CD4-positive, alpha-beta T cell treated with Interleukin-2 at 100 ng/mL for 4 hours (primary cell): ENCODE data around the gene VPS35L.
"Not testable (repeated sequence)": the region's sequence is repeated elsewhere in the genome, so short reads cannot be mapped to it uniquely, and the experiment has no call there.

Source experiments
- DNase-seq: peaks from one replicate; pipeline ENCODE4 v3.0.0-alpha.2; 2020; ENCODE audit warnings: low spot score

Gene VPS35L

DNA sequence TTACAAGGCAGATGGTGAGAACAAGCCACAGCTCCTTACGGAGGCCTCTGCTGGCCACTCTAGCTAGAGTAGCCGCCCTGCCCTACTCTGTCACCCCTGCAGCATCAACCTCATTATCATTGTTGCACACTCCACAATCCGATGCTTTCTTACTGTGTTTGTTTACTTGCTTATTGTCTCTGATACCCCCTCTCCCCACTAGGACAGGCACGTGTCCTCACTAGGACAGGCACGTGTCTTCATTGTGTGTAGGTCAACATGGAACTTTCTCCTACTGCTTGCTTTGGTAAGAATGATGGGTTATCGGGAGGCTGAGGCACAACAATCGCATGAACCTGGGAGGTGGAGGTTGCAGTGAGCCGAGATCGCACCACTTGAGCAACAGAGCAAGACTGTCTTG is 98.6 kb downstream of the VPS35L start:
- DNase-seq, result no peak

DNA sequence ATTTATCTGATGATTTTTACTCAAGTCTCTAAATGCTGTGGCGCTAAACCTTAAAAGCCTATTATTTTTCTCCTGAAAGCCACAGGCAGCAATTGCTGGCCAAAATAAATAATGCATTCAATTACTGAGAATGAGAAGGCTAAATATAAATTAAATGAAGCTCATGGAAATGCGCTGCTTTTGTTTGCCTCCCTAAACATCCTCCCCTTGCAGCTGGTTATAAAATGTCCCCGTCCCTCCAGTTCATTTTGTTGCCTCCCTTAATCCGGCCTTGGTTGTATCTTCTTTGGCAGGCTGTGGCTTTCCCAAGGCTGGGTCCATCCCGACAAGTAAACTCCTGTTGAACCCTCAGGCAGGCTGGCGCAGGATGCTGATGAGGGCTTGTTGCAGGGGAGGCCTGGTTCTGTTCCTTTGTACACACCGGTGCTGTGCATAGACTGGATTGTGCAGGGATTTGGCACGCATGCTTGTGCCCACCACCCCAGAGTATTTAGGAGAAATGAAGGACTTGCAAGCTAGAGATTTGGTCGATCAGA is 99.8 kb downstream of the VPS35L start:
- no peak for DNase-seq

DNA sequence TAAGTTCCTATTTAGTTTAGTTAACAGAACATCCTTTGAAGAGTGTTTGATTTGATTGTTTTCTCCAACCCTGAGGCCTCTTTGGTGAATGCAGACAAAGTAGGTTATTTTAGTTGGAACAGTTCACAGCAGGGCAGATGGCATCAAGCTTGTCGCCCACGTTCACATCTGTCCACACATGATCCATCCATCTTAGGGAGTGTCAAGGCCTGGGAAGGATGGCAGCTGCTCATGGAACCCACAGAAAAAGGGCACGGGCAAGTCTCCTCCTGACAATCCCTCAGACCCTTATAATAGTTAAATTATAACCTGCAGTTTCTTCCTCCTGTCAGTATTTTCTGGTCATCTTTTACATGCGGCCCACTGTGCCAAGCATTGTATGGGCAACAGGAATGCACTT is 102.3 kb downstream of the VPS35L start:
- no peak for DNase-seq

DNA sequence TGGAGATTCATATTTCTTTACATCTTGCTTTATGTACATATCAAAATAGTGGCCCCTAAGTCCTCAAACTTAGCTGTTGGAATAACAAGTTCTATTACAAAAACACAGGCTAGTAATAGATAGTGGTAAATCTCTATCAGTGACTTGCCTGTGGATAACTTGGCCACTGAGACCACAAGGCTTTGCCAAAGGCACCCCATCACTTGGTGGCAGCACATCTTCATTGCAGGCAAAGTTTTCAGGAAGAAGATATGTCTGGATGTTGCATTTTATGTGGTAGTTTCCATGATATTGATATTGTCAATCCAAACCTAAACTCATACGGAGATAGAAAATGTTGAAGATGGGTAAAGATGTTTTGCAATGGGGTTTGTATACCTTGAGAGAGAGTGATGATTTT is 104.1 kb downstream of the VPS35L start:
- no peak for DNase-seq

DNA sequence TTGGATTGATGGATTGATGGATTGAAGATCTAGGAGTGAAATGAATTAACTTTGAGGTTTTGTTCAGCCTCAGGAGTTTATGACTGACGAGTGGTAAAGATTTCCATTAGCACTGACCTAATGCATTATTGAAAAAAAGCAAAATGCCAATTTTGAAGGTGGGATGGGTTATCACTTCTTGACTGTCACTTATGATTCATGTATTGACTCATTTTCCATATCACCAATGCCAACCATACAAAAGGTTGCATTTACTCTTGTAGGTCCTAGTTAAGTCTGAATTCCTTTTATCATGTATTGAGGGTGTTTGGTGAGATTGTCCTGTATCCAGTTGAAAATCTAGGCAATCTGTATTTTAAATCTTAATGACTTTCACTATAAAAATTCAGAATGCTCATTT is 104.9 kb downstream of the VPS35L start:
- DNase-seq, result no peak

DNA sequence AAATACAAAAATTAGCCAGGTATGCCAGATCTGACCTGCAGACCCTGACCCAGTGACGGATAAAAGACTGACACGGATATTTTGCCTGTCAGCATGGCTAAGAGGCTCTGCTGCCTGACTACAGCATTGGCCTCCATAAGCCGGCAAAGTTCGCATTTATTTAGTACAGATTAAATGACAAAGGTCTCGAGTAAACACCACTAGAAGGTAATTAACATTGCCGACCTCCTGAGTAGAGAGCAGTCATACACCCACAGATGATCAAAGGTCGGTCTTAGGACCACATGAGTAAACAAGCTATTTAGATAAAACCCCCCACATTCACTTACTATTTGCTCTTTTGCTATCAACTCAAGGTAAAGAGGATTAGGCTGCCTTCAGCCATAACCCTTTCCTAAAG is 106.8 kb downstream of the VPS35L start:
- no peak for DNase-seq

DNA sequence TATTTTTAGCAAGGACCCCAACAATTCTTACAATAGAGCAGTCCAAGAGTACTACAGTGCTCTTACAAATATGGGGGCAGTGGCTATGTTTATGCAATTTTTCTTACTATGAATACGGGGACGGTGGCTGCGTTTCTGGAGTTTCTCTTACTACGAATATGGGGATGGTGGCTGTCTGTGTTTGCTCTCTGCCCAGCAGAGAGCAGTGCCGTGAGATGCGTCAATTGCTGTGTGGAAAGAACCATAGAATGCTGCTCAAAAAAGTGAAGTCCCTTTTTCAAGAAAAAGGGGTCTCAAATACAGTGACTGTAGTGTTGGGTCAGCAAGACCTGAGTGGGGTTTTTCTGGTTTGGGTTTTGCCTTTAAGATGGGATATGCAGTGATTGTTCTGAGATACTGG is 108.7 kb downstream of the VPS35L start:
- no peak for DNase-seq

DNA sequence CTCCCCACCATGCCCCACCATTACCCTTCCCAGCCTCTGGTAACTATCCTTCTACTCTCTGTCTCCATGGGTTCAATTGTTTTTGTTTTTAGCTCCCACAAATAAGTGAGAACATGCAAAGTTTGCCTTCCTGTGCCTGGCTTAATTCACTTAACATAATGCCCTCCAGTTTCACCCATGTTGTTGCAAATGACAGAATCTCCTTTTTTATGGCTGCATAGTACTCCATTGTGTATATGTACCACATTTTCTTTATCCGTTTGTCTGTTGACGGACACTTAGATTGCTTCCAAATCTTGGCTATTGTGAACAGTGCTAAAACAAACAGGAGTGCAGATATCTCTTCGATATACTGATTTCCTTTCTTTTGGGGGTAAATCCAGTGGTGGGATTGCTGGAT is 109.8 kb downstream of the VPS35L start:
- not testable (repeated sequence) for DNase-seq

DNA sequence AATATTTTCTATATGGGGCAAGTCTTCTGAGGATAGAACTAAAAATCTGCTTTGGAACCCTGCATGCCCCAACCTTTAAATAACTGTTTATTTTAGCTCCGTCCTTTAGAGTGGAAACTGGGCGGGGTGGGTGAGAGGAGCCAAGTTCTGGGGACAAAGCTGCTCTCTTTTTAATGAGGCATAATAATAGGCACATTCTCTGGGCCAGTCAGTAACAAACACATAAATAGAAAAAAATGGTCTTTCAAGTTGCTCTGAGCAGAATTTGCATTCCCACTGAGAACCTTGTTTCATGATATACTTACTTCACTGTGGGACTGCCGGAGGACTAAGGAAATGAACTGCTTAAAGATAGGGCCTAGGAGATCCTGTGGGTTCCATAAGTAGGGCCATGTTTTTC is 111.0 kb downstream of the VPS35L start:
- DNase-seq, result no peak

DNA sequence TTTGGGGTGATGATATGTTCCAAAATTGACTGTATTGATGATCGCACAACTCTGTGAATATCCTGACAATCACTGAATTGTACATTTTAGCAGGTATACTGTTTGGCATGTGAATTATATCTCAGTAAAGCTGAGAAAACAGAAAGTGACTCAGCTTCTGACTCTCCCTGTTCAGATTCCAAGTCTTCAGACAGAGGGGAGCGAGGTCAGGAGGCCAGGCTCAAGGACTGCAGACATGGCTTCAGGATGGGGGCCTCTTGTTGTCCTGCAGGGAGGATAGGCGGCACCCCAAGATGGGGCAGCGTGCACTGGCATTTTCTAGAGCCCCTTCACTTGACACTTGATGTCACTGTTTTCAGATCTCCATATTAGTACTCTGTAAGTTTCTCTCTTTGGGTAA is 116.9 kb downstream of the VPS35L start:
- no peak for DNase-seq

DNA sequence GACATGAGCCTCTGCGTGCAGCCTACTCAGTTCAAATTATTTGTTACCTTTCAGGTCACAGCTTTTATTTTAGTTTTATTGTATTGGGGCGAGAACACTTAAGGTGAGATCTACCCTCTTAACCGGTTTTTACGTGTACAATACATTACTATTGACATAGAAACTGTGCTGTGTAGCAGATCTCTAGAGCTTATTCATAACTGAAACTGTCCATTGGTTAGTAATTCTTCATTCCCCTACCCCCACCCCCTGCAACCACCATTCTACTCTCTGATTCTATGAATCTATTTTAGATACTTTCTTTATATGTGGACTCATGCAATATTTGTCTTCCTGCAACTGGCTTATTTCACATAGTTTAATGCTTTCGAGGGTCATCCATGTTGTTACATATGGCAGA is 119.0 kb downstream of the VPS35L start:
- no peak for DNase-seq

DNA sequence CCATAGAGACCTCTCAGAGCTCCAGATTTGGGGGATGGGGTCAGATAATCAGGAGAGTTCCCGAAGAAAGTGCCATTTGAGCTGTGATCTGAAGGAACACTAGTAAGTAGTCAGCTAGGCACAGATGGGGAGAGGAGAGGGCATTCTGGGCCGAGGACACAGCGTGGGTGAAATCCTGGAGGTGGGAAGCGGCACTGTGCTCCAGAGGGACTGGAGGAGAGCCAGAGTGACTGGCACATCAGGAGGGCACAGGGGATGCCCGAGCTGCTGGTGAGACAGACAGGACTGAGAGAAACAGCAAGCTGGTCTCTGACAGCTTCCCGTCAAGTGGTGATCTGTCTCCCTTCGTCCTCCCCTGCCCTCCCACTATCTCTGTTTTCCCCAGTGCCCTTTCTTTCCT is 121.9 kb downstream of the VPS35L start:
- no peak for DNase-seq

DNA sequence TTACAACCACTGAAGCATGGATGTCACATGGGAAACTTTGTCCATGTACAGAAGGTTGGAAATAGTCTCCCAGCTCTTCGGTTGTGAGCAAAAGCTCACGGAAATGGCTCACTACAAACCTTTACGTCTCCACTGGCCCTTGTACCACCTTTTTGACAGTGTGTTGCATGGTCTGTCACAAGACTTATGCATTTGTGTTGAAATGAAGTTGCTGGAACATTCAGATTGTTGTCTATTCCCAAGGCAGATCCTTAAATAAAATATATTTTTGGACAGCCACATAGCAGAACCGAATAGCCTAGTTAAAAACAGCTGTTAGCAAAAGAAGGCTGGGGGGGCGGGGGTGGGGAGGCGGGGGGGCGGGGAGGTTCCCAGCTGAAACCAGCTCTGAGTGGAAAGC is 123.3 kb downstream of the VPS35L start:
- DNase-seq, result no peak

DNA sequence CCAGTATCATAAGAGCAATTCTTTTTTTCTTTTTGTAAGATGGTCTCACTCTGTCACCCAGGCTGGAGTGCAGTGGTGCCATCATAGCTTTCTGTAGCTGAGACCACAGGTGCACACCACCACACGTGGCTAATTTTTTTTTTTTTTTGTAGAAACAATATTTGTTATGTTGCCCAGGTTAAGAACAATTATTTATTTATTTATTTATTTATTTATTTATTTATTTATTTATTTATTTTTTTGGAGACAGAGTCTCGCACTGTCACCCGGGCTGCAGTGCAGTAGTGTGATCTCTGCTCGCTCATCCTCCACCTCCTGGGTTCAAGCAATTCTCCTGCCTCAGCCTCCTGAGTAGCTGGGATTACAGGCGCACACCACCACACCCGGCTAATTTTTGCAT is 123.8 kb downstream of the VPS35L start:
- not testable (repeated sequence) for DNase-seq

DNA sequence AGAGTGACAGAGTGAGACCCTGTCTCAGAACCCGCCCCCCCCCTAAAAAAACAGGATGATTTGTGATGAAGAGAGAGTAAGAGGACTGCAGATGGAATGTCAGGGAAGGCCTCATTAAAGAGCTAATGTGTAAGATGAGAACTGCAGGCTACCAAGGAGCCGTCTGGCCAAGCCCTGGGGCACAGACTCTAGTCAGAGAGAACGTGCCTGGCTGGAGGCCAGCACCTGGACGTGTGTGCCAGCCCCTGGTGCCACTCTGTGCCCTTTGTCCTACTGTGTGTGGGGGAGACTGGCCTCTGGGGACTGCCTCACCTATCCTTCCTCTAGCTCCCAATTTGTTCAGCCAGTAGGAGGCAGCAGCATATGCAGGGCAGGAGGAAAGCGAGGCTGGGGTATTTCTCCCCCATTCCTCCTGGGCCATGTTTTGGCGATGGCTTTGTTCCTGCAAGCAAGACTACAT is 125.4 kb downstream of the VPS35L start:
- no peak for DNase-seq

DNA sequence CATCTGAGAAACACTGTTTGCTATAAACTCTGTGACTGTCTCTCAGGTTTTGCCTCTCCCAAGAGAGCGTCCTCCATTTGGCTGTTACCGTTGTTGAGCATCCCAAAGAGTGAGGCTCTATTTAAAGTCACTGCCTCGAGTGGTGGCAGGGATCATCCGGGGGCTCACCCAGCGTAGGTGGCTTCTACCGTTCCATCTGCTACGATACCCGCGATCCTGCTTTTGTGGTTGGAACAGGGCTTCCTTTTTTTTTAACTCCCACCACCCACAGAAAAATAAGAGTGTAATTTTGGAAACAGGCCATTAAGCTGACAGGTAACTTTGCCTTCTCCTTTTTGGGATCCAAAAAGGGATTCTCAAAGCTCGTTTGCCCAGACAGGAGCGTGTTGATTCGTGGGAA is 126.1 kb downstream of the VPS35L start:
- DNase-seq, result no peak

DNA sequence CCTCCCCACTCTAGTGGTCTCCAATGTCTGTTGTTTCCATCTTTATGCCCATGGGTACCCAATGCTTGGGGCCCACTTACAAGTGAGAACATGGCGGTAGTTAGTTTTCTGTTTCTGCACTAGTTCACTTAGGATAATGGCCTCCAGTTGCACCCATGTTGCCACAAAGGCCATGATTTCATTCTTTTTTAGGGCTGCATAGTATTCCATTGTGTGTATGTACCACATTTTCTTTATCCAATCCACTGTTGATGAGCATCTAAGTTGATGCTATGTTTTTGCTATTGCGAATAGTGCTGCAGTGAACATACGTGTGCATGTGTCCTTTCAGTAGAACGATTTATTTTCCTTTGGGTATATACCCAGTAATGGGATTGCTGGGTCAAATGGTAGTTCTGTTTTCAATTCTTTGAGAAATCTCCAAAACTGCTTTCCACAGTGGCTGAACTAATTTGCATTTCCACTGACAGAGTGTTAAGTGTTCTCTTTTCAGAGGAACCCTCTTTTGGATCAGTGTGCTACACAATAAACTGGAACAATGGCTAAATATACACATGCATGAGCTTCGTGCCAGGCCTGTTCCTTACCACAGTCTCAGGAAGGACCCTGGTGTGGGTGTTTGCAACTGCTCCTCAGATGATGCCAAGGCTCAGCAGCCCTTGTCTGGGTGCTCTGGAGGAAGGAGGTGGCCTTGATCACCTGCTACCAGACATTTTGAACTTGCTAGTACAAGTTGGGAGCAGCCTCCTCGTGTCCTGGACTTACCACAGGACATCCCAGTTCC is 128.1 kb downstream of the VPS35L start:
- no peak for DNase-seq

DNA sequence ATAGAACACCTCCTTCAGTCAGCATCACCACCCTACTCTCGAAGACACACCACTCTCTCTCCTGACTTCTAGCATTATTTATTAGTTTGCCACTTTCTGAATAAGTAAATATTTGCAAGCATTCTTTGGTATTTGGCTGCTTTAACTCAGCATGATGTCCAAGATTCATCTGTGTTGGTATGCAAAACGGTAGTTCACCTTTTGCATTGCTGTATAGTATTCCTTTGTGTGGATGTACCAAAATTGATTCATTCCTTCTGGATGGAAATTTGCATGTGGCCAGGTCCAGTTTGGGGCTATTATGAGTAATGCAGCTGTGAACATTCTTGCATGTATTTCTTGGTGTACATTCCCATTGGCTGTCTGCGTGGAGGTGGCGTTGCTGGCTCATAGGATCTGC is 129.7 kb downstream of the VPS35L start:
- no peak for DNase-seq

DNA sequence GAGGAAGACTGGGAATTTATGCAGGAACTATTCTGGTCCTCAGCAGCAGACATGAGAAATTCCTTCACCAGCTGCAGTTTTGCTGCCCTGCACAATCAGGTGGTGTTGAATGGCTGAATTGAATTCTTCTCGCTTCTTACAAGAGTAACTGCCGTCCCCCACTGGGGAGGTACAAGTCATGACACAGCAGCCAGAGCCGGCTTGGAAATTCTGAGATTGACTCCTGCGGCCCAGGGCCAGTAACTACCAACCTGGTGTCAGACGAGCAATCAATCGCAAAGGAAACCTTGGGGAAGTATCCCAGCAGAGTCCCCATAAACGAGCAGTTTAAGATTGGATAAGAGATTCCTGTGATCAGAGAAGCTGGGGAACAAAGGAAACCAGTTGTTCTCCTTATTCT is 131.8 kb downstream of the VPS35L start:
- no peak for DNase-seq

DNA sequence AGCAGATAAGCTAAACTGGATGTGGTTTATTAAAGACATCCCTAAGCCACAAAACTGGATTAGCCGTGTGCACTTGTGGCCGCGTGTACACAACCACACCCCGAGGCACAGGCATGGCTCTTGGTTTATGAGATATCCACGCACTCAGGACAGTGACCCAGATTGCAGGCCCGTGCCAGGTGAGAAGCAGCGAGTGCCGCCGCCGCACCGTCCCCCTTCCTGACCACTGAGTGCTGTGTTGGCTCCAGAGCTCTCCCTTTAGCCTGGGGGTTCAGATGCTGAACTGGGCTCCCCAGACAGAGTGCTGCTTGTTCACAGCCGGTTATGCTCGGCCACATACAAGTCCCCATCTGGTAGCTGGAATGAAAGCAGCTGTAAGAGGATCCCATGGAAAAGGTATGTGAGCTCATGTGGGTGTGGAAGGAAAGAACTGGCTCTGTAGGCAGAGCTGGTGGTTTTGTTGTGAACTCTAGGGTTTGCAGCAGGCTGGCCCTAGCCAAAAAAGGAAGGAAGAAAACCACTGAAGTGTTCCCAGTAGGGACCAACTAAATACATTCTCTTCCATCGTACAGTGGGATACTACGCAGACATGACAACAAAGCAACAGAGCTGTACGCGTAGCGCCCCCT is 133.0 kb downstream of the VPS35L start:
- no peak for DNase-seq

DNA sequence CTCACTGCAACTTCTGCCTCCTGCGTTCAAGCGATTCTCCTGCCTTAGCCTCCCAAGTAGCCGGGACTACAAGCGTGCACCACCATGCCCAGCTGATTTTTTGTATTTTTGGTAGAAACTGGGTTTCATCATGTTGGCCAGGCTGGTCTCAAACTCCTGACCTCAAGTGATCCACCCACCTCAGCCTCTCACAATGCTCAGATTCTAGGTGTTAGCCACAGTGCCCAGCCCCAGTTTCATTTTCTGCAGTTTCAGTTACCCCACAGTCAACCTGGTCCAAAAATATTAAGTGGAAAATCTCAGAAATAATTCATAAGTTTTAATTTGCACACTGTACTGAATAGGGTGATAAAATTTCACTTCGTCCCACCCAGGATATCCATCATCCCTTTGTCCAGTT is 133.8 kb downstream of the VPS35L start:
- DNase-seq, result no peak

DNA sequence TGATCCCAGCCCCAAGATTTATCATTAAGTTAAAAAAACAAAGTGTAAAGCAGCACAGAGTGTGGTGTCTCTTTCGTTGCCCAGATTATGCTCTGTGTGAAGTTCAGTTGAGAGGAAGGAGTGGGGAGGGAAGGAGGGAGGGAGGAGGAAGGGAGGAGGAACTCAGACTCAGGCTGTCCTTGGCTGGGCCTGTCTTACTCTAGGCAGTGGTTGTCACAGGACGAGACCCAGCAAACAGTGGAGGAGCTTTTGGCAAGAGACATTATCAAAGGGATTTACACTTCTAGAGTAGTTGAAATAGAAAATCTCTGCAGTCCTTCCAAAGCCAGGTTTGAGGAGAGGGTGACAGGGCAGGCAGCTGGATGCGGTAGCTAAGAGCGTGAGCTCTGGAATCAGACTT is 134.7 kb downstream of the VPS35L start:
- no peak for DNase-seq

DNA sequence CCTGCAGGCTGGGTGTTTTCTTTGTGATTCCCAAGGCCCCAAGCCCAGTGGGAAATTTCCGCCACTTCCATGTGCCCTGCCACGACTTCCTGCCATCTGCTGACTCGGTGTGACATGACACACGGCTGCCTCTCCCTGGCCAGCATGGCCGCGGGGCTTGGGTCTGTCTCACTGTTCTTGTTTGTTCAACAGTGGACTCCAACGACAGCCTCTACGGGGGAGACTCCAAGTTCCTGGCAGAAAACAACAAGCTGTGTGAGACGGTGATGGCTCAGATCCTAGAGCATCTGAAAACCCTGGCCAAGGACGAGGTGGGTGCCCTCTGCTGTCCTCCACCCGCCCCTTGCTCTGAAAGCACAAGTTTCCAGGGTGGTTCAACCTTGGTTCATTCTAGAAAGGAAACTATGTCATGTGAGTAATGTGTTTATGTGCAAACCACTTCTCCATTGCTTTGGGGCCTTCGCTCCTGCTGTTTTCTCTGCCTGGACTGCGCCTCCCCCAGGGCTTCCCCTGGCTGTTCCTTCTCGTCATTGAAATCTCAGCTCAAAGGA is 135.7 kb downstream of the VPS35L start:
- no peak for DNase-seq
